PC-9 (cell line): ENCODE measurements around the gene LUZP1.

Experiments used
- EZH2 ChIP-seq: fragments of 200-600 bp; sonication (generic); IDR thresholded peaks from 2 replicates; pipeline ENCODE4 v1.8.0; 2017; ENCODE audit warnings: antibody characterized with exemption, low read depth
- TF ChIP-seq, protein P1 (sequence below): fragments of 200-600 bp; sonication (generic); conservative IDR thresholded peaks from 2 replicates; pipeline ENCODE4 v1.6.1; 2017; ENCODE audit warnings: mixed run types, antibody characterized with exemption, mild to moderate bottlenecking, moderate library complexity

GRCh38 chr1:23062271-23062670 lies 106.4 kb downstream of the LUZP1 start:
- TF ChIP-seq EZH2 = no peak
- TF ChIP-seq, protein P1, sequence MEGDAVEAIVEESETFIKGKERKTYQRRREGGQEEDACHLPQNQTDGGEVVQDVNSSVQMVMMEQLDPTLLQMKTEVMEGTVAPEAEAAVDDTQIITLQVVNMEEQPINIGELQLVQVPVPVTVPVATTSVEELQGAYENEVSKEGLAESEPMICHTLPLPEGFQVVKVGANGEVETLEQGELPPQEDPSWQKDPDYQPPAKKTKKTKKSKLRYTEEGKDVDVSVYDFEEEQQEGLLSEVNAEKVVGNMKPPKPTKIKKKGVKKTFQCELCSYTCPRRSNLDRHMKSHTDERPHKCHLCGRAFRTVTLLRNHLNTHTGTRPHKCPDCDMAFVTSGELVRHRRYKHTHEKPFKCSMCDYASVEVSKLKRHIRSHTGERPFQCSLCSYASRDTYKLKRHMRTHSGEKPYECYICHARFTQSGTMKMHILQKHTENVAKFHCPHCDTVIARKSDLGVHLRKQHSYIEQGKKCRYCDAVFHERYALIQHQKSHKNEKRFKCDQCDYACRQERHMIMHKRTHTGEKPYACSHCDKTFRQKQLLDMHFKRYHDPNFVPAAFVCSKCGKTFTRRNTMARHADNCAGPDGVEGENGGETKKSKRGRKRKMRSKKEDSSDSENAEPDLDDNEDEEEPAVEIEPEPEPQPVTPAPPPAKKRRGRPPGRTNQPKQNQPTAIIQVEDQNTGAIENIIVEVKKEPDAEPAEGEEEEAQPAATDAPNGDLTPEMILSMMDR = no peak
